Activated CD4-positive, alpha-beta T cell treated with anti-CD3 and anti-CD28 coated beads, Interleukin-2, amount 50 U/mL, for 48 hours (primary cell): ENCODE measurements around the gene PITPNM1.
"Not testable (repeated sequence)": the region's sequence is repeated elsewhere in the genome, so short reads cannot be mapped to it uniquely, and the experiment has no call there.

Source experiments
- DNase-seq, 2 experiments: peaks; one replicate each; pipeline ENCODE4 v3.0.0-alpha.2; 2020

Gene PITPNM1

DNA sequence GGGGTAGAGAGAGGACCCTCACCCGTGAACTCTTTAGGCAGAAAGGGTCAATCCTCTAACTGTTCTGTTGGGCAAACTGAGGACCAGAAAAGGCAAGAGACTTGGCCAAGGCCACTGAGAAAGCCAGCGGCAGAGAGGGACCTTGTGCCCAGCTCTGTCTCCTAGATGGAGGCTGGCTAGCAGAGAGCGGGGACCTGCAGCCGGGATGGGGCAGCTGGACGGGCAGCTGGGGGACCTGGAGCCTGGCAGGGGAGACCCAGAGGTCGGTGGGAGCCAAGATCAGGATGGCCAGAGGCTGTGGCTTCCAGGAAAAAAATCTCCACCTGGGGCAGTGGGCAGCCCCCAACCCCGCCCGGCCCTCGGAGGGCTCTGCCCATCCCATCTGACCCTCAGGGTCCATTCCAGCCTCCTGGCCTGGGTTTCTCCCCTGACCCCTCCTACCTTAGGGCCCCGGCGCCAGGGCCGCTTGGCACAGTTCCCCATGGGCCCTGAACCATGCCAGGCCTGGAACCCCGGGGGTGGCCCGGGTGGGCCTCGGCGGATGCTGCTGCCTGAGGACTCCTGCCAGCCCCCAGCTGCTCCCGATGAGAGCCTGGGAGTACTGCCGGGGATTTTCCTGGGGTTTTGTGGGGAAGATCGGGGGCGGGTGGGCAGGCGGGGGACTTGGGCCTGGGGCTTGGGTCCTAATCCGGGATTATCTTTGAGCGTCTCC, 17.8 kb upstream of the PITPNM1 start, which contains the start of gene CABP2:
CABP2 (minus strand) TSS at position 603 of the 712 bp plus-strand sequence; CDS start at position 483, 120 bp downstream.
- no peak for DNase-seq

DNA sequence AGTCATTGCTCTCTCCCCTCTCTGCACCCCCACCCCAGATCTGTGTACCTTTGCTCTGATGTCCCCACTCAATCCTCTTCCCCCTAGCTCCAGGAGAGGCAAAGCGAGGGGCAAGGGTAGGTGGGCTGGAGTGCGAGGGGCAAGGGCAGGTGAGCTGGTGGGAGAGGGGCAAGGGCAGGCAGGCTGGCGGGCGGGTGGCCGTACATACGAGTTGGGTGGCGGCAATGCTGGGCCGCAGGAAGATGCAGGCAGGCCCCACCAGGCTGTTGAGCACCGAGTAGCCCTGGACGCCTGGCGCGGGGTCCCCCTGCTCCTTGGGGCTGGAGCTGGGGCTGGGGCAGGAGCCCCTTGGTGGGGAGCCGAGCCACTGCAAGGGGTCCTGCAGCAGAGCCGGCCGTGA, 17.2 kb upstream of the PITPNM1 start:
- no peak for DNase-seq

DNA sequence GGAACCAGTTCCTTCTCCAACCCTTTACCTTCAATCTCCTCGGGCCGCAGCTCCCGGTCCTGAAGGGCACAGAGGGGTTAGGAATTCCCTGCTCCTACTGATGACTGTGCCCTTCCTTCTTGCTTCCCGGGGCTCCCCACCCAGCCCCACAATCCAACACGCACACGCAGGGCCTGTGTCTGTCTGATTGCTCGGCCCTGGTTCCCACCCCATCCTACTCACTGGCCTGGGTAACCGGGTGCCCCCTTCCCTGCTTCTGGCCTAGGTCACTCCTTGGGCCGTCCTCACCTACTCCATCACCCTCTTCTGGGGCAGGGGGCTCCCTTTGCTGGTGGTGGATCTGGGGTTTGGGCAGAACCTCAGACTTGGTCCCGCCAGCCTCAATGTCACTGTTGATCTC, 16.8 kb upstream of the PITPNM1 start:
- no peak for DNase-seq

DNA sequence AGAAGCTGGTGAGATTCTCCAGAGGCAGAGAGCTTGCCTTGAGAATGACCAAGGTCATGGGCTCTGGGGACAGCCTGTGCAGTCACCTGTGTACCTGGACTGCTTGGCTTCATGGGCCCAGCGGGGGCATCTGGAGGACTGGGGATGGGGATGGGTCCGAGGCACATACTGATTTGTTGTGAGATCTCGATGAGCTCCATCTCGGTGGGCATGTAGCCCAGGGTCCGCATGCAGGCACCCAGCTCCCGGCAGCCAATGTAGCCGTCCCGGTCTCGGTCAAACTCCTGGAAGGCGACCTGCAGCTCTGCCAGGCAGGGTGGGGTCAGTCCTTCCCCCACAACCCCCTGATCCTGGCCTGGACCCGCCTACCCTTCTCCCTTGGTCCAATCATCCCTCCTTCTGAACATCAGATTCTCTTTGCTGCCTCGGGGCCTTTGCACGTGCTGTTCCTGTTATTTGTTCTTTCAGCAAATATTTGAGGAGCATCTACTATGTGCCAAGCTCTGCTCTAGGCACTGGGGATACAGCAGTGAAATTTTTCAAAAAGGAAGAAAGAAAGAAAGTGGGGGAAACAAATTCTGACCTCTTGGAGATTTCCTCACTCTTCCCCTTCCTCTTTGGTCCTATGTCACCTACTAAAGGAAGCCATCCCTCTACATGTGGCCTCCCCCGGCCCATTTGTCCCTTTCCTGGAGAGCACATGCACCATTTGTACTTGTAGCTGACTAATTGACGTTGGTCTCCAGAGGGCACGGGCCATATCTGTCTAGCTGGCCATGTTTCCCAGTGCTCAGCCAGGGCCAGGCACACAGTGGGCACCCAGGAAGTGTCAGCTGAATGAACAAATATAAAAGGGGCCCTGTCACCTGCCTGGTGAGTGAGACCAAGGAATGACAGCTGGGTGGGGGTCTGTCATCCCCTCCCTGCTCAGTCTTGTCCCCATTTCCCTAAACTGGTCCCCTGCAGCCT, 16.0 kb upstream of the PITPNM1 start:
- no peak for DNase-seq

DNA sequence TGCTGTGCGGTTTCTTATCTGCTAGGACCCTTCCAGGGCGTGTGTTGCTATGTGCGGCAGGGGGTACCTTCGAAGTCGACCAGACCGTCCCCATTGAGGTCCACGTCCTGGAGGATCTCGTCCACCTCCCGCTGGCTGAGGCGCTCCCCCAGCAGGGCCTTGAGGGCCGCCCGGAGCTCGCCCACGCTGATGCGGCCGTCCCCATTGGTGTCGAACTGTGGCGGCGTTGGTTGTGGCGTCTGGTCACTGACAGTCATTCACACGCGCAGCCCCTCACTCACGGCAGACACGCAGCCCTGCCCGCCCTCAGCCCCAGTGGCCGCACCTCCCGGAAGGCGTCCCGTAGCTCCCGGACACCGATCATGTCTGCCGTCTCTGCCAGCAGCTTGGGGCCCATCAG, 14.6 kb upstream of the PITPNM1 start:
- DNase-seq = no peak

GRCh38 chr11:67517784-67518552, 12.8 kb upstream of the PITPNM1 start:
- no peak for DNase-seq

GRCh38 chr11:67516806-67517205, 11.6 kb upstream of the PITPNM1 start:
- DNase-seq = no peak

DNA sequence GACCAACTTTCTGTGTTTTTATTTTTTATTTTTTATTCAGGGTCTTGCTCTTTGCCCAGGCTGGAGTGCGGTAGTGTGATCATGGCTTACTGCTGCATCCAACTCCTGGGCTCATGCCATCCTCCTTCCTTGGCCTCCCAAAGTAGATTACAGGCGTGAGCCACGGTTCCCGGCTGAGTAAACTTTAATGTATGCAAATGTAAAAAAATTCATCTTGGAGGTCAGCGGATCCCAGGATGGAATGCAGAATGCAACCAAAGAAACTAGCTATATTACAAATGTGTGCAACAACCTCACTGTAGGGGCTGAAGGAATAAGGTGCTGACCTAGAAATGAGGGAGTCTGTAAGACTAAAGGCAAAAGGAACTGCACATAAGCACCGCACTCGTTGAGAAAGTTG, 9.0 kb upstream of the PITPNM1 start:
- DNase-seq = no peak

GRCh38 chr11:67511558-67511957, 6.4 kb upstream of the PITPNM1 start:
- DNase-seq = not testable (repeated sequence)

DNA sequence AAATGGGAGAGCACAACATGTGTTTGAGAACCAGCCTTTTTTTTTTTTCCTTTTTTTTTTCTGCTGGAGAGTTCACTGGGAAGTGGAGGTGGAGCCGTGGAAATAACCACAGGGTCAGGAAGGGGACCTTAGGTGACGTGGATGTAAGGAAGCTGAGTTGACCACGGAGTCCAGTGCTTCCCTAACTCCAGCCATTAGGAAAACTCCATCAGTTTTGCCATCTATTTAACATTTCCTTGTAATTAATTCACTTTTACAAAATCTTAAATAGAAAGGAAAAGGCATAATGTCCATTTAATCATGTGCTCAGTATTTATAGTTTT, 4.8 kb upstream of the PITPNM1 start:
- DNase-seq = no peak

DNA sequence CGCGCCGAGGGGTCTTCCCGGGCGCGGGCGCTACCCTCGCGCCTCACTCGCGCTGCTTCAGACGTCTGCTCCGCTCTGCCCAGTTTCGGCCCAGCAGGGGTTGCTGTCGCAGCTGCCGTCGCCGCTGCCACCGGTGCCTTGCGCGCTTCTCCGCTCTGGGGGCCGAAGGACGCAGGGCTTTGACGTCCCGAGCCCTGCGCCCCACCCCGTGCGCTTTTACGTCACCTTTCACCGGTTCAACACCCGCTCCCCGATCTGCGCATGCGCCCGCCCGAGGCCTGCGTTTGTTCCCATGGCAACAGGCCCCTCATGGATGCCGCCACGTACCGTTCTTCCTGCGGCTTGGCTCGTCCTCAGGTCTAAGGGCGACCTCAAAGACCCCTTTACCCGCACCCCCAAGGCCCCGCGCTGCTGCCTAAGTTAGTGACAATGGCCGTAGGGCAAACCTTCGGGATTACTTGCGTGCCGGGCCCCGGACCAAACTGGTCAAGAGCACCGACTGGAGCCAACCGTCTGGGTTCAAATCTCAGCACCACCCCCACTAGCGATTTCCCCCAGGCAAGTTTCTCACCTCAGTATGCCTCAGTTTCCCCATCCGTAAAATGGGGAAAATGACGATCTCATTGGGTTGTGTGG, 3.4 kb upstream of the PITPNM1 start:
- peak; percentile 99 for DNase-seq

GRCh38 chr11:67507864-67508485, 2.8 kb upstream of the PITPNM1 start, which contains the start of gene CDK2AP2:
TSS of gene CDK2AP2 (minus strand) at chr11:67508162. CDS start at chr11:67508082, 80 bp downstream.
- DNase-seq = peak; percentile 99 to 100

- DNase-seq = no peak
Measured at GRCh38 chr11:67507242-67507863, 2.2 kb upstream of the PITPNM1 start.

DNA sequence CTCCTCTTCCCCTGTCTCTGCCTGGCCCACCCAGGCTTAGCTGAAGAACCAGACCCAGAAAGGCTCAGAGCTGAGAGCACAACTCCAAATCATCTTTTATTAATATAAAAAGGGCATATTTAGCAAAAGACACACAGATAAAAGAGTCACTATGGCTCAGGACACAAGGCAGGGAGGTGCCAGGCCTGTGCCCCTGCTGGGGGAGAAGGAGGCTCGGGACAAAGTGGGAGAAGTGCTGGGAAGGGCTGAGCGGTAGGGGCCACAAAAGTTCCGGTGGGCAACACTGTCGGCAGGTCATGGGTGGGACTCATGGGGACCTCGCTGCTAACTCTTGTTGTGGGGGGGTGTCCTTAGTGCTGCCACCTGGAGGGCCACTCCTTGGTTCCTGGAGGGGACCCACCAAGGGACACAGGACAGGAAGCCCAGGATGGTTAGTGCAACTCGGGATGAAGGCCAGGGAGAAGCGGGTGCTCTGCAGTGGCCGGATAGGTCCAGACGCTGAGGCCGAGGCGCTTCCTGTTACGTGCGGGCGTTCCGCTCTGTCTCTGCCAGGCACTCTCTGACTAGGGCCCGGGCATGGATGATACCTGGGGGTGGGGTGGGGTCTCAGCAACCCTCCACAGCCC, 1.4 kb upstream of the PITPNM1 start:
- no peak for DNase-seq

DNA sequence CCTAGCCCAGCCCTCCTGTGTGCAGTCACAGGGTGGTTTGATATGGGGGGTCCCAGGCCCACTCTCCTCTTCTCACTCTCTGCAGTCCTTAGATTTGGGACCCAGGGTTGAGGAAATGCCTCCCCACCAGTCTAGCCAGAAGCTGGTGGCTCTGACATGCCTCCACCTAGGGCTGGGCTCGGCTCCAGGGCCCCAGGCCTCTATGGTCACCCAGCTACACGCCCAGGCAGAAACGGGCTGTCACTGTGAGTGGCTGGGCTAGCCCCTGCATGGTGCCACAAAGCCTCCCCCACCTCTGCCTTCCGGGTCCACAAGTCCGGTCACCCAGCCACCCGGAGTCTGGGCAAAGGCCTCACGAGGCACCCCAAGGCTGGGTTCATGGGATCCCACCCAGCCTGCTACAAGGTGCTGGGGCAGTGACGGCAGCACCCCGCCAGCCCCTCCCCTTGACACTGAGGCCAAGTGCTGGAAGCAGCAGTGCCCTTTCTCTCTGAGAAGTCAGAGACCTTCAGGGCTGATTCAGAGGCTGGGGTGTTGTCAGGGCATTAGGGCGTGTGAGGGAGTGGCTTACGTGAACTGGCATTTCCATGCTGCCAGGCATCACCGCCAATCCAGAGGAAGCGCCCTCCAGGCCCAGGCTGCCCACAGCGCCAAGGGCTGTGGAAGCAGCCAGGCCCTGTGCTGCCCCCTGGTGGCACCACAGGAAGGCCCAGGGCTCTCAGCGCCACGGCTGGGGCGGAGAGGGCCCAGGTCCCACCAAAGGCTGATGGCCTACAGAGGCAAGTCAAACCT, 638 bp upstream of the PITPNM1 start:
- peak; percentile 93 to 95 for DNase-seq

DNA sequence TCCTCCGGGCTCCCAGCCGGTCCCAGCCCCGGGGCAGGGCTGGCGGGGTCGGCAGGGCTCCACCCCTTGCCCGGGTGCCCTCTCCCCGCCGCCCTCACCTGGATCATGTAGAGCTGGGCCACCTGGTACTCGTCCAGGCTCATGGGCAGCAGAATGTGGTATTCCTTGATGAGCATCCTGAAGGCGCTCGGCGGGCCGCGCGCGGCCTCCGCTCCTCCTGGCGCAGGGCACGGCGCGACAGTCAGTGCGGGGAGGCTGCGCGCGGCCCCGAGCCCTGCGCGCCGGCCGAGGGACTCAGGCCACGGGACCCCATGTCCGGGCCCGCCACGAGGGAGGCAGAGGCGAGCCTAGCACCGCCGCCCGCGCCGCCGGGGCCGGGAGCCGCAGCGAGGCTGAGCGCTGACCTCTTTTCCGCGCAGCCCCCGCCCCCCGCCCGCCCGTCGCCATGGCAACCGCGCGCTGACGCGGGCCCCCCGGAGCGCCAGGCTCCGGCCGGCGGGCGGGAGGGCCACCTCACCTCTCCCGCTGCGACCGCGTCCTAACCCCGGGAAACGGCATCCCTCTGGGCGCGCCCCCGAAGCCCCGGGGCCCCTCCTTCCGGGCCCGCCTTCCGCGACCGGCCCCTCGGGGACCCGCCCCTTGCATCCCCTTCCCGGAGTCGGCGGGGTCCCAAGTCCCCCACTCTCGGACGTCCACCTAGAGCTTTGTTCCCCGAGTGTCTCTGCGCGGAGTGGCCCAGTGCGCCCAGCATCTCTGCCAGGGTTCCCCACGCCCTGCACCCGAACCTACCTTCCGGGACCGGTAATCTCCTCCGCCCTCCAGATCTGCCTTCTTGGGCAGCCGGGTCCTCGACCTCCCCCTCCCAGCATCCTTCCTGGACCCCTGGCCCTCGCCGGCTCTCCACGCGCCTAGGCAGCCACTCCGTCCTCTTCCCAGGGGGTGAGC, 886 bp downstream of the PITPNM1 start:
- DNase-seq = peak in 1 of 2 experiments; percentile 44

- no peak for DNase-seq
Measured at GRCh38 chr11:67503119-67504004, 1.8 kb downstream of the PITPNM1 start.
